ENCODE results near the gene PPP6R3.

GRCh38 chr11:68654978-68655377 lies 194.4 kb downstream of the PPP6R3 start:
- TF ChIP-seq REST (IDR thresholded peaks at IDR 0.05; ENCODE audit: insufficient read depth in 1 of 2, low read depth in 2 of 2, low read length in 2 of 2) (no peak), TAF1 (IDR thresholded peaks at IDR 0.05; ENCODE audit: borderline replicate concordance, insufficient read depth, low read length) (no peak), SIN3A (IDR thresholded peaks at IDR 0.05; ENCODE audit: borderline replicate concordance, insufficient read depth, low read length) (no peak), POLR2AphosphoS5 (IDR thresholded peaks at IDR 0.05; ENCODE audit: low read depth, low read length) (no peak)
